AG09309 (cell line): ENCODE data around the gene XIAP.

Source experiments
- DNase-seq: peaks from one replicate; pipeline ENCODE4 v3.0.0-alpha.2; 2010; ENCODE audit warnings: low read depth
- H3K4me3 ChIP-seq: 2 replicates; pipeline ENCODE4 v1.5.1; 2011; ENCODE audit warnings: mild to moderate bottlenecking, low read depth, low read length, moderate library complexity; ENCODE audit not compliant: control insufficient read depth
- CTCF ChIP-seq: IDR thresholded peaks from 2 replicates; pipeline ENCODE4 v1.5.1; 2011; ENCODE audit warnings: mild to moderate bottlenecking, low read depth, low read length, inconsistent platforms; ENCODE audit not compliant: insufficient read depth, control insufficient read depth; ENCODE audit errors: missing control alignments

Gene XIAP

DNA sequence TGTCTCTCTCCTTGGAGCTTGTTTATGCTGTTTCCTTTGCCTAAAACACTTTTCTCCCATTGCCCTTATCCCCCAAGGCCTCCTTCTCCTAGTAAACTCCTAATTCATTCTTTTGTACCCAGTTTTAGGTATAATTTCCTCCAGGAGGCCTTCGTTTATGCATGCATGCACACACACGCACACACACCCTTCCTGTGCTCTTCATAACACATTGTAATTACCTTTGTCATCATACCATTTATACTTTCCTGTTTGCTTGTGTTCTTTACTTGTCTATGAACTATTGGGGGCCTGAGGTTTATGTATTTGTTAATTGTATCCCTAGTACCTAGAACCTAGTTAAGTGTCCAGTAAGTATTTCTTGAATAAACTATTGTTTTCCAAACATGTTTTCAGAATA, 45.5 kb downstream of the XIAP start:
- H3K4me3 ChIP-seq, result no peak overlapping the region
- DNase-seq, result no peak
- TF ChIP-seq CTCF, result no peak

DNA sequence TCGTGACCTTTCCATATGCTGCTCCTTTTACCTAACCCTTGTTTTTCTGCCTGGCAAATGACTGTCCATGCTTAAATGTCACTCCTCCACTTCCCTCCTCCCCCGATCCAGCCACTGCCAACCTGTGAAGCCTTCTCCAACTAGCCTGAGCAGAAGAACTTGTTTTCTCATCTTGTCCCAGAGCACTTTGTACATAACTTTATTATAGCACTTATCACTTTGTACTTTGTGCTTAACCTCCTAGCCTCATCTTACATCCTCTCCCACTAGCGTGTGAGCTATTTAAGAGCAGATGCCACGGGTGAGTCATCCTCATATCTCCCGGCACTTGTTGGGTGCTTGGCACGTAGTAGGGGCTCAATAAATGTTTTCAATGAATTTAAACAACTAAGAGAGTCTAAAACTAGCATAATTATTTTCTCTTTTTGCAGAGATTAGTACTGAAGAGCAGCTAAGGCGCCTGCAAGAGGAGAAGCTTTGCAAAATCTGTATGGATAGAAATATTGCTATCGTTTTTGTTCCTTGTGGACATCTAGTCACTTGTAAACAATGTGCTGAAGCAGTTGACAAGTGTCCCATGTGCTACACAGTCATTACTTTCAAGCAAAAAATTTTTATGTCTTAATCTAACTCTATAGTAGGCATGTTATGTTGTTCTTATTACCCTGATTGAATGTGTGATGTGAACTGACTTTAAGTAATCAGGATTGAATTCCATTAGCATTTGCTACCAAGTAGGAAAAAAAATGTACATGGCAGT, 46.9 kb downstream of the XIAP start:
- TF ChIP-seq CTCF, result no peak
- no peak overlapping the region for H3K4me3 ChIP-seq
- DNase-seq, result no peak

DNA sequence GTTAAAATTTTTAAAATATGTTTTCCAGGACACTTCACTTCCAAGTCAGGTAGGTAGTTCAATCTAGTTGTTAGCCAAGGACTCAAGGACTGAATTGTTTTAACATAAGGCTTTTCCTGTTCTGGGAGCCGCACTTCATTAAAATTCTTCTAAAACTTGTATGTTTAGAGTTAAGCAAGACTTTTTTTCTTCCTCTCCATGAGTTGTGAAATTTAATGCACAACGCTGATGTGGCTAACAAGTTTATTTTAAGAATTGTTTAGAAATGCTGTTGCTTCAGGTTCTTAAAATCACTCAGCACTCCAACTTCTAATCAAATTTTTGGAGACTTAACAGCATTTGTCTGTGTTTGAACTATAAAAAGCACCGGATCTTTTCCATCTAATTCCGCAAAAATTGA, 49.7 kb downstream of the XIAP start:
- H3K4me3 ChIP-seq, result no peak overlapping the region
- no peak for TF ChIP-seq CTCF
- DNase-seq, result no peak

- no peak overlapping the region for H3K4me3 ChIP-seq
- no peak for DNase-seq
- no peak for TF ChIP-seq CTCF
Measured at GRCh38 chrX:123917069-123917468, 57.2 kb downstream of the XIAP start.

- H3K4me3 ChIP-seq, result no peak overlapping the region
- TF ChIP-seq CTCF, result no peak
- DNase-seq, result no peak
Measured at GRCh38 chrX:123918106-123918721, 58.4 kb downstream of the XIAP start.

DNA sequence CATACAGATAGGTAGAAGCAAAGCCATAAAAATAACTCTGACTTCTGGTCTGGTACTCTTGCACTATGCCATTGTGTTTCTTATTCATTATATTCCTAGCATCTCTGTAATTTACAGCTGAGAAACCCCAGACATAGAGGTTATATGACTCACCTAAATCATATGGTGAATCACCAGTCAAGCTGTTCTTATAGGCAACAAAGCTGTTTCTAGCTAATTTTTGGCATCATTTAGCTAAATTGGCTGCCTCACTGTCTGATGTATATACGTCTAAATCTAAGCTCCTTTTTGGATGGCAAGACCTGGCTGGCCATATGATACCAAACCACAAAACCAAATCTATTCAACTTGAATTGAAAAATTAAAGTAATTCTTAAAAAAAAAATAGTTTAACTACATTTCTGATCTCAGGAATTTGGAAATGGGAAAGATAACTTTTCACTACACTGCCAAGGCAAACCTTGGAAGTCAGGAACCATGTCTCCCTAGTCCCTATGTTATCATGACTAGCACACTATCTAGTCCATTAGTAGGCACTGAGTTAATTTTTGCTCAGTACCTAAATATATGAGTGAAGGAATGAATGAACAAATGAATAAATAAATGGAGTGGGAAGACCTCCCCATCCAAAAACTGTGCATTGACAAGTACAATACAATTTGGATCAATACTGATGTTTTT, 60.4 kb downstream of the XIAP start:
- no peak for TF ChIP-seq CTCF
- H3K4me3 ChIP-seq, result no peak overlapping the region
- no peak for DNase-seq
